Neural cell (in vitro differentiated cells): Measurements from ENCODE around the gene BICDL1. TPM values are rescaled to one million over a fixed set of nuclear protein-coding genes. Genes with fewer than 3 reads are reported as not detected.

Experiments
- H2AFZ ChIP-seq: fragments of 200-600, 300-800 bp; sonication (generic), shearing (Covaris generic); 2 replicates; pipeline ENCODE4 v1.6.0; 2014; ENCODE audit warnings: low read depth, mild to moderate bottlenecking, antibody characterized with exemption, low read length, moderate library complexity
- H3F3A ChIP-seq: fragments of 200-600 bp; shearing (Covaris generic); 2 replicates; pipeline ENCODE4 v1.6.1; 2016; ENCODE audit warnings: mild to moderate bottlenecking, moderate library complexity, mixed read lengths, antibody characterized with exemption, low read length; ENCODE audit not compliant: insufficient read depth, poor library complexity, severe bottlenecking
- H3K27ac ChIP-seq: fragments of 200-600, 300-800 bp; sonication (generic), shearing (Covaris generic); 2 replicates; pipeline ENCODE4 v1.5.1; 2014; ENCODE audit warnings: mild to moderate bottlenecking, low read length, moderate library complexity
- H3K27me3 ChIP-seq: fragments of 300-800, 200-600 bp; sonication (generic), shearing (Covaris generic); 2 replicates; pipeline ENCODE4 v1.6.0; 2014; ENCODE audit warnings: mild to moderate bottlenecking, low read depth, low read length, moderate library complexity; ENCODE audit not compliant: insufficient read depth
- H3K36me3 ChIP-seq: fragments of 300-800, 200-600 bp; sonication (generic), shearing (Covaris generic); 2 replicates; pipeline ENCODE4 v1.5.1; 2014; ENCODE audit warnings: mild to moderate bottlenecking, antibody characterized with exemption, low read length, moderate library complexity; ENCODE audit not compliant: insufficient read depth
- H3K4me2 ChIP-seq: fragments of 300-800, 200-600 bp; sonication (generic), shearing (Covaris generic); 2 replicates; pipeline ENCODE4 v1.6.0; 2014; ENCODE audit warnings: mild to moderate bottlenecking, low read length
- H3K4me3 ChIP-seq: fragments of 300-800, 200-600 bp; sonication (generic), shearing (Covaris generic); 2 replicates; pipeline ENCODE4 v1.5.1; 2014; ENCODE audit warnings: mild to moderate bottlenecking, low read length, moderate library complexity
- H3K79me2 ChIP-seq: fragments of 200-600 bp; shearing (Covaris generic); replicated peaks from 2 replicates; pipeline ENCODE4 v1.6.0; 2014; ENCODE audit warnings: mild to moderate bottlenecking, low read length, moderate library complexity; ENCODE audit not compliant: insufficient read depth
- H3K9ac ChIP-seq: fragments of 300-800, 200-600 bp; sonication (generic), shearing (Covaris generic); 2 replicates; pipeline ENCODE4 v1.6.1; 2016; ENCODE audit warnings: mild to moderate bottlenecking, low read length, mixed read lengths
- H3K9me2 ChIP-seq: fragments of 200-600 bp; shearing (Covaris generic); 2 replicates; pipeline ENCODE4 v1.6.1; 2016; ENCODE audit warnings: mild to moderate bottlenecking, low read length, mixed read lengths; ENCODE audit not compliant: insufficient read depth
- H3K9me3 ChIP-seq: fragments of 200-600, 300-800 bp; sonication (generic), shearing (Covaris generic); 2 replicates; pipeline ENCODE4 v1.6.1; 2016; ENCODE audit warnings: mild to moderate bottlenecking, mixed run types, low read length, moderate library complexity, mixed read lengths
- H4K20me1 ChIP-seq: fragments of 200-600 bp; shearing (Covaris generic); 2 replicates; pipeline ENCODE4 v1.6.1; 2016; ENCODE audit warnings: mild to moderate bottlenecking, mixed run types; ENCODE audit not compliant: insufficient read depth
- CTCF ChIP-seq: fragments of 450-650 bp; IDR thresholded peaks from 2 replicates; pipeline ENCODE4 v1.5.1; 2014; ENCODE audit warnings: antibody characterized with exemption, mild to moderate bottlenecking, moderate library complexity; ENCODE audit not compliant: poor library complexity, severe bottlenecking
- EP300 ChIP-seq: fragments of 450-650 bp; conservative IDR thresholded peaks from 2 replicates; pipeline ENCODE4 v1.6.1; 2014; ENCODE audit warnings: antibody characterized with exemption, mild to moderate bottlenecking, moderate library complexity; ENCODE audit not compliant: poor library complexity, severe bottlenecking
- EZH2 ChIP-seq: fragments of 200-600, 300-800 bp; shearing (Covaris generic), sonication (generic); IDR thresholded peaks from 2 replicates; pipeline ENCODE4 v1.6.1; 2014; ENCODE audit warnings: antibody characterized with exemption, low read length, borderline replicate concordance, mild to moderate bottlenecking; ENCODE audit not compliant: insufficient read depth, poor library complexity, severe bottlenecking
- MXI1 ChIP-seq: fragments of 450-650 bp; conservative IDR thresholded peaks from 2 replicates; pipeline ENCODE4 v1.6.1; 2014; ENCODE audit warnings: antibody characterized with exemption, mild to moderate bottlenecking; ENCODE audit not compliant: poor library complexity, severe bottlenecking
- POLR2AphosphoS5 ChIP-seq: IDR thresholded peaks from 2 replicates; pipeline ENCODE4 v1.6.1; 2012
- SMC3 ChIP-seq: fragments of 450-650 bp; conservative IDR thresholded peaks from 2 replicates; pipeline ENCODE4 v1.6.1; 2014; ENCODE audit warnings: antibody characterized with exemption, mild to moderate bottlenecking, moderate library complexity; ENCODE audit not compliant: poor library complexity
- polyA plus RNA-seq: library from polyadenylated mRNA; depleted of rRNA; stranded (reverse); fragments of >200 nt; gene quantifications from 2 replicates; pipeline ENCODE4 v1.2.3, GENCODE V29; 2014
- TF ChIP-seq, protein P1 (sequence below): IDR thresholded peaks from 2 replicates; pipeline ENCODE4 v1.6.1; 2012; ENCODE audit warnings: borderline replicate concordance

BICDL1 gene
- polyA plus RNA-seq, 1 donor from 2014 or later = 136 TPM

- Histone ChIP-seq H3K4me3 (no peak overlapping the region), H3K9me3 (no peaks in the 10 kb centered on the region), H3K79me2 (no peaks in the 10 kb centered on the region), H3K4me2 (no peak overlapping the region), H3K27me3 (no peaks in the 10 kb centered on the region), H3K27ac (no peak overlapping the region), H2AFZ (no peak overlapping the region), H3K9me2 (no peaks in the 10 kb centered on the region), H3K9ac (no peak overlapping the region), H3K36me3 (no peaks in the 10 kb centered on the region), H3F3A (no peaks in the 10 kb centered on the region), H4K20me1 (peaks cover 3% of the 10 kb centered on the region)
- TF ChIP-seq MXI1 = no peak
- TF ChIP-seq CTCF = no peak
- TF ChIP-seq POLR2AphosphoS5 = no peak
- TF ChIP-seq, protein P1, sequence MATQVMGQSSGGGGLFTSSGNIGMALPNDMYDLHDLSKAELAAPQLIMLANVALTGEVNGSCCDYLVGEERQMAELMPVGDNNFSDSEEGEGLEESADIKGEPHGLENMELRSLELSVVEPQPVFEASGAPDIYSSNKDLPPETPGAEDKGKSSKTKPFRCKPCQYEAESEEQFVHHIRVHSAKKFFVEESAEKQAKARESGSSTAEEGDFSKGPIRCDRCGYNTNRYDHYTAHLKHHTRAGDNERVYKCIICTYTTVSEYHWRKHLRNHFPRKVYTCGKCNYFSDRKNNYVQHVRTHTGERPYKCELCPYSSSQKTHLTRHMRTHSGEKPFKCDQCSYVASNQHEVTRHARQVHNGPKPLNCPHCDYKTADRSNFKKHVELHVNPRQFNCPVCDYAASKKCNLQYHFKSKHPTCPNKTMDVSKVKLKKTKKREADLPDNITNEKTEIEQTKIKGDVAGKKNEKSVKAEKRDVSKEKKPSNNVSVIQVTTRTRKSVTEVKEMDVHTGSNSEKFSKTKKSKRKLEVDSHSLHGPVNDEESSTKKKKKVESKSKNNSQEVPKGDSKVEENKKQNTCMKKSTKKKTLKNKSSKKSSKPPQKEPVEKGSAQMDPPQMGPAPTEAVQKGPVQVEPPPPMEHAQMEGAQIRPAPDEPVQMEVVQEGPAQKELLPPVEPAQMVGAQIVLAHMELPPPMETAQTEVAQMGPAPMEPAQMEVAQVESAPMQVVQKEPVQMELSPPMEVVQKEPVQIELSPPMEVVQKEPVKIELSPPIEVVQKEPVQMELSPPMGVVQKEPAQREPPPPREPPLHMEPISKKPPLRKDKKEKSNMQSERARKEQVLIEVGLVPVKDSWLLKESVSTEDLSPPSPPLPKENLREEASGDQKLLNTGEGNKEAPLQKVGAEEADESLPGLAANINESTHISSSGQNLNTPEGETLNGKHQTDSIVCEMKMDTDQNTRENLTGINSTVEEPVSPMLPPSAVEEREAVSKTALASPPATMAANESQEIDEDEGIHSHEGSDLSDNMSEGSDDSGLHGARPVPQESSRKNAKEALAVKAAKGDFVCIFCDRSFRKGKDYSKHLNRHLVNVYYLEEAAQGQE = no peak
- no peak for TF ChIP-seq EZH2
- TF ChIP-seq EP300 = no peak
- TF ChIP-seq SMC3 = no peak
Observed at GRCh38 chr12:120103371-120103770, 114.3 kb downstream of the BICDL1 start.

GRCh38 chr12:120106151-120106550 lies 117.1 kb downstream of the BICDL1 start:
- Histone ChIP-seq H3K4me2 (no peak overlapping the region), H3K36me3 (no peaks in the 10 kb centered on the region), H3K27me3 (no peaks in the 10 kb centered on the region), H3K9me2 (no peaks in the 10 kb centered on the region), H2AFZ (no peak overlapping the region), H3K79me2 (no peaks in the 10 kb centered on the region), H4K20me1 (peaks cover 3% of the 10 kb centered on the region), H3K9ac (no peak overlapping the region), H3K27ac (no peak overlapping the region), H3F3A (no peaks in the 10 kb centered on the region), H3K9me3 (no peaks in the 10 kb centered on the region), H3K4me3 (no peak overlapping the region)
- TF ChIP-seq CTCF (no peak), EP300 (no peak)
- TF ChIP-seq, protein P1 = no peak
